Kidney capillary endothelial cell (primary cell): Measurements from ENCODE around the gene DUS2.

ENCODE experiments used
- DNase-seq: peaks from one replicate; pipeline ENCODE4 v3.0.0-alpha.2; 2018; ENCODE audit warnings: low spot score

Gene DUS2

DNA sequence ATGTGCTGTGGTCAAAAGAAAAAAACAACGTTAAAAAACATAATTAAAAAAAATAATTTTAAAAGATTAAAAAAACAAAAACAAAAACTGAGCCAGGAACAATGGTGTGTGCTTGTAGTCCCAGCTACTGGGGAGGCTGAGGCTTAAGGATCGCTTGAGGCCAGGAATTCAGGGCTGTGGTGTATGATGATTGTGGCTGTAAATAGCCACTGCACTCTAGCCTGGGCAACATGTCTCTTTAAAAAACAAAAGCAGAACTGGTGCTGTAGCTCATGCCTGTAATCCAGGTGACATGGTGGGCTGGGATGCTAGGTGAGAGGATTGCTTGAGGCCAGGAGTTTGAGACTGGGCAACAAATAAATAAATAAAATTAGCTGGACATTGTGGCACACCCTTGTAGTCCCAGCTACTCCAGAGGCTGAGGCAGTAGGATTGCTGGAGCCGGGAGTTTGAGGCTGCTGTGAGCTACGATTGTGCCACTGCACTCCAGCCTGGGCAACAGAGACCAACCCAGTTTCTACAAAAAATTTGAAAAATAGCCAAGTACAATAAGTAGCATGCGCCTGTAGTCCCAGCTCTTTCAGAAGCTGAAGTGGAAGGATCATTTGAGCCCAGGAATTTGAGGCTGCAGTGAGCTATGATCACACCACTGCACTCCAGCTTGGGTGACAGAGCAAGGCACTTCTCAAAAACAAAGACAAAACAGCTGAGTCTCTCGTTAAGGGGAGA is 105.7 kb downstream of the DUS2 start:
- DNase-seq, result no peak
